Activated naive CD4-positive, alpha-beta T cell treated with anti-CD3 and anti-CD28 coated beads, Interleukin-2, amount 10 ng/mL, durations not matched to agents 7 days and 5 days (primary cell): ENCODE measurements around the gene SLC35F4.

Source experiments
- CTCF ChIA-PET: fragments of 350-600 bp; sonication (Branson Sonifier 250); formaldehyde crosslinking; loops from one replicate; lab custom pipeline; 2021; ENCODE audit warnings: antibody characterized with exemption; lab: Charles Lee
- DNase-seq: peaks from one replicate; pipeline ENCODE4 v3.0.0-alpha.2; 2020
- H3K27ac Mint-ChIP-seq: one replicate; pipeline ENCODE4 v1.8.0; 2021; ENCODE audit warnings: mild to moderate bottlenecking, moderate library complexity, mixed read lengths
- H3K27me3 Mint-ChIP-seq: one replicate; pipeline ENCODE4 v1.8.0; 2021; ENCODE audit warnings: mild to moderate bottlenecking, mixed read lengths
- H3K36me3 Mint-ChIP-seq: one replicate; pipeline ENCODE4 v1.8.0; 2021; ENCODE audit warnings: mixed read lengths
- H3K4me1 Mint-ChIP-seq: one replicate; pipeline ENCODE4 v1.8.0; 2021; ENCODE audit warnings: mixed read lengths
- H3K4me3 Mint-ChIP-seq: one replicate; pipeline ENCODE4 v1.8.0; 2021; ENCODE audit warnings: mild to moderate bottlenecking, moderate library complexity, mixed read lengths
- H3K9me3 Mint-ChIP-seq: one replicate; pipeline ENCODE4 v1.8.0; 2021; ENCODE audit warnings: mixed read lengths

SLC35F4 gene

GRCh38 chr14:57704763-57705162 lies 161.1 kb downstream of the SLC35F4 start:
- Mint-ChIP-seq H3K36me3 (no peaks in the 10 kb centered on the region), H3K27me3 (no peaks in the 10 kb centered on the region), H3K27ac (no peak overlapping the region), H3K9me3 (peaks cover 8% of the 10 kb centered on the region), H3K4me3 (no peak overlapping the region), H3K4me1 (no peaks in the 10 kb centered on the region)
- CTCF ChIA-PET = interaction anchor here (1.0 kb wide), 1 partner anchor 13 kb away, joined by 3 read pairs; no protein-coding TSS in a partner anchor
- DNase-seq = no peak

- Mint-ChIP-seq H3K4me3 (no peak overlapping the region), H3K27me3 (no peaks in the 10 kb centered on the region), H3K9me3 (peaks cover 2% of the 10 kb centered on the region), H3K27ac (no peak overlapping the region), H3K4me1 (no peaks in the 10 kb centered on the region), H3K36me3 (no peaks in the 10 kb centered on the region)
- DNase-seq = no peak
- CTCF ChIA-PET = no interaction called here
Observed at GRCh38 chr14:57699947-57700346, 165.9 kb downstream of the SLC35F4 start.

GRCh38 chr14:57692671-57693070 lies 173.2 kb downstream of the SLC35F4 start:
- Mint-ChIP-seq H3K36me3 (no peaks in the 10 kb centered on the region), H3K4me1 (no peaks in the 10 kb centered on the region), H3K9me3 (peaks cover 2% of the 10 kb centered on the region), H3K27ac (no peak overlapping the region), H3K4me3 (no peak overlapping the region), H3K27me3 (no peaks in the 10 kb centered on the region)
- CTCF ChIA-PET = interaction anchor here (1.0 to 2.8 kb wide), 3 partner anchors 12 to 380 kb away, joined by 3 to 13 read pairs (median 3); no protein-coding TSS in a partner anchor
- DNase-seq = no peak

- Mint-ChIP-seq H3K4me1 (no peaks in the 10 kb centered on the region), H3K36me3 (no peaks in the 10 kb centered on the region), H3K27ac (no peak overlapping the region), H3K27me3 (no peaks in the 10 kb centered on the region), H3K9me3 (no peaks in the 10 kb centered on the region), H3K4me3 (no peak overlapping the region)
- CTCF ChIA-PET = no interaction called here
- no peak for DNase-seq
Observed at GRCh38 chr14:57687416-57687815, 178.5 kb downstream of the SLC35F4 start.

GRCh38 chr14:57686304-57686703 lies 179.6 kb downstream of the SLC35F4 start:
- no peaks in the 10 kb centered on the region for H3K36me3 Mint-ChIP-seq
- H3K9me3 Mint-ChIP-seq = no peaks in the 10 kb centered on the region
- DNase-seq = no peak
- H3K27me3 Mint-ChIP-seq = no peaks in the 10 kb centered on the region
- H3K27ac Mint-ChIP-seq = no peak overlapping the region
- CTCF ChIA-PET = no interaction called here
- no peak overlapping the region for H3K4me3 Mint-ChIP-seq
- no peaks in the 10 kb centered on the region for H3K4me1 Mint-ChIP-seq

GRCh38 chr14:57671021-57671420 lies 194.9 kb downstream of the SLC35F4 start:
- CTCF ChIA-PET = no interaction called here
- Mint-ChIP-seq H3K36me3 (no peaks in the 10 kb centered on the region), H3K27me3 (no peaks in the 10 kb centered on the region)

GRCh38 chr14:57660208-57660607 lies 205.7 kb downstream of the SLC35F4 start:
- CTCF ChIA-PET = no interaction called here
- H3K36me3 Mint-ChIP-seq = no peaks in the 10 kb centered on the region
- no peak overlapping the region for H3K27ac Mint-ChIP-seq
- no peaks in the 10 kb centered on the region for H3K27me3 Mint-ChIP-seq
- DNase-seq = no peak
- H3K4me1 Mint-ChIP-seq = no peaks in the 10 kb centered on the region
- H3K9me3 Mint-ChIP-seq = peaks cover 8% of the 10 kb centered on the region
- no peak overlapping the region for H3K4me3 Mint-ChIP-seq

More at GRCh38 chr14:57671021-57671420, 194.9 kb downstream of the SLC35F4 start:
- H3K9me3 Mint-ChIP-seq = no peaks in the 10 kb centered on the region
- H3K27ac Mint-ChIP-seq = no peak overlapping the region
- no peak for DNase-seq
- H3K4me1 Mint-ChIP-seq = no peaks in the 10 kb centered on the region
- no peak overlapping the region for H3K4me3 Mint-ChIP-seq

GRCh38 chr14:57659052-57659451 lies 206.8 kb downstream of the SLC35F4 start:
- no peaks in the 10 kb centered on the region for H3K27me3 Mint-ChIP-seq
- CTCF ChIA-PET = no interaction called here
- H3K27ac Mint-ChIP-seq = no peak overlapping the region
- no peak overlapping the region for H3K4me3 Mint-ChIP-seq
- no peaks in the 10 kb centered on the region for H3K4me1 Mint-ChIP-seq
- H3K36me3 Mint-ChIP-seq = no peaks in the 10 kb centered on the region
- DNase-seq = no peak
- H3K9me3 Mint-ChIP-seq = peaks cover 7% of the 10 kb centered on the region

- CTCF ChIA-PET = no interaction called here
- H3K27ac Mint-ChIP-seq = no peak overlapping the region
- H3K4me3 Mint-ChIP-seq = no peak overlapping the region
- H3K4me1 Mint-ChIP-seq = no peaks in the 10 kb centered on the region
- no peaks in the 10 kb centered on the region for H3K36me3 Mint-ChIP-seq
- H3K27me3 Mint-ChIP-seq = no peaks in the 10 kb centered on the region
- H3K9me3 Mint-ChIP-seq = peaks cover 3% of the 10 kb centered on the region
- no peak for DNase-seq
Observed at GRCh38 chr14:57657487-57657886, 208.4 kb downstream of the SLC35F4 start.

- DNase-seq = no peak
- H3K27me3 Mint-ChIP-seq = no peaks in the 10 kb centered on the region
- H3K27ac Mint-ChIP-seq = no peak overlapping the region
- peaks cover 3% of the 10 kb centered on the region for H3K9me3 Mint-ChIP-seq
- no peak overlapping the region for H3K4me3 Mint-ChIP-seq
- H3K4me1 Mint-ChIP-seq = no peaks in the 10 kb centered on the region
- H3K36me3 Mint-ChIP-seq = no peaks in the 10 kb centered on the region
- CTCF ChIA-PET = no interaction called here
Observed at GRCh38 chr14:57656853-57657252, 209.0 kb downstream of the SLC35F4 start.

- Mint-ChIP-seq H3K4me3 (no peak overlapping the region), H3K27me3 (no peaks in the 10 kb centered on the region), H3K4me1 (no peaks in the 10 kb centered on the region), H3K9me3 (peaks cover 2% of the 10 kb centered on the region), H3K36me3 (no peaks in the 10 kb centered on the region), H3K27ac (no peak overlapping the region)
- DNase-seq = no peak
- CTCF ChIA-PET = no interaction called here
Observed at GRCh38 chr14:57652769-57653168, 213.1 kb downstream of the SLC35F4 start.

GRCh38 chr14:57641776-57642175 lies 224.1 kb downstream of the SLC35F4 start:
- Mint-ChIP-seq H3K27me3 (no peaks in the 10 kb centered on the region), H3K27ac (no peak overlapping the region), H3K4me3 (no peak overlapping the region), H3K4me1 (no peaks in the 10 kb centered on the region), H3K9me3 (peaks cover 4% of the 10 kb centered on the region), H3K36me3 (no peaks in the 10 kb centered on the region)
- CTCF ChIA-PET = no interaction called here
- no peak for DNase-seq

GRCh38 chr14:57640036-57640435 lies 225.9 kb downstream of the SLC35F4 start:
- H3K27me3 Mint-ChIP-seq = no peaks in the 10 kb centered on the region
- no peak for DNase-seq
- CTCF ChIA-PET = no interaction called here
- no peaks in the 10 kb centered on the region for H3K36me3 Mint-ChIP-seq
- H3K9me3 Mint-ChIP-seq = no peaks in the 10 kb centered on the region
- H3K27ac Mint-ChIP-seq = no peak overlapping the region
- no peak overlapping the region for H3K4me3 Mint-ChIP-seq
- H3K4me1 Mint-ChIP-seq = no peaks in the 10 kb centered on the region

GRCh38 chr14:57637901-57638300 lies 228.0 kb downstream of the SLC35F4 start:
- Mint-ChIP-seq H3K27me3 (no peaks in the 10 kb centered on the region), H3K4me3 (no peak overlapping the region), H3K36me3 (no peaks in the 10 kb centered on the region), H3K4me1 (no peaks in the 10 kb centered on the region), H3K27ac (no peak overlapping the region), H3K9me3 (no peaks in the 10 kb centered on the region)
- CTCF ChIA-PET = no interaction called here
- DNase-seq = no peak

GRCh38 chr14:57634335-57634734 lies 231.6 kb downstream of the SLC35F4 start:
- no peaks in the 10 kb centered on the region for H3K36me3 Mint-ChIP-seq
- CTCF ChIA-PET = no interaction called here
- no peaks in the 10 kb centered on the region for H3K4me1 Mint-ChIP-seq
- H3K27me3 Mint-ChIP-seq = no peaks in the 10 kb centered on the region
- DNase-seq = no peak
- no peaks in the 10 kb centered on the region for H3K9me3 Mint-ChIP-seq
- H3K27ac Mint-ChIP-seq = no peak overlapping the region
- H3K4me3 Mint-ChIP-seq = no peak overlapping the region

- H3K27me3 Mint-ChIP-seq = no peaks in the 10 kb centered on the region
- no peaks in the 10 kb centered on the region for H3K4me1 Mint-ChIP-seq
- H3K36me3 Mint-ChIP-seq = no peaks in the 10 kb centered on the region
- CTCF ChIA-PET = no interaction called here
- no peak overlapping the region for H3K4me3 Mint-ChIP-seq
- H3K27ac Mint-ChIP-seq = no peak overlapping the region
- no peak for DNase-seq
- H3K9me3 Mint-ChIP-seq = no peaks in the 10 kb centered on the region
Observed at GRCh38 chr14:57632649-57633048, 233.2 kb downstream of the SLC35F4 start.
